Endodermal cell (in vitro differentiated cells): ENCODE data around the gene TMPRSS13. TPM values are rescaled to one million over a fixed set of nuclear protein-coding genes. Genes with fewer than 3 reads are reported as not detected.
A peak's percentile ranks its signal among the peaks of the same experiment; 100 is the strongest.

ENCODE experiments used
- DNase-seq: peaks from one replicate; pipeline ENCODE4 v3.0.0-alpha.2; 2017
- H3K27ac ChIP-seq: 2 replicates; pipeline ENCODE4 v1.5.1; 2013; ENCODE audit warnings: mild to moderate bottlenecking, low read depth, low read length, moderate library complexity
- H3K27me3 ChIP-seq: 2 replicates; pipeline ENCODE4 v1.6.1; 2013; ENCODE audit warnings: mild to moderate bottlenecking, low read length, moderate library complexity; ENCODE audit not compliant: insufficient read depth, control insufficient read depth, poor library complexity, severe bottlenecking
- H3K36me3 ChIP-seq: 2 replicates; pipeline ENCODE4 v1.7.0; 2013; ENCODE audit warnings: mild to moderate bottlenecking, low read length, moderate library complexity; ENCODE audit not compliant: control insufficient read depth, insufficient read depth
- H3K4me1 ChIP-seq: one replicate; pipeline ENCODE4 v1.7.0; 2013; ENCODE audit warnings: low read length; ENCODE audit not compliant: control insufficient read depth, insufficient read depth
- H3K4me3 ChIP-seq: 2 replicates; pipeline ENCODE4 v1.5.1; 2013; ENCODE audit warnings: mild to moderate bottlenecking, low read length, moderate library complexity
- H3K9ac ChIP-seq: 2 replicates; pipeline ENCODE4 v1.6.1; 2013; ENCODE audit warnings: mild to moderate bottlenecking, low read length, moderate library complexity; ENCODE audit not compliant: poor library complexity, severe bottlenecking; ENCODE audit errors: extremely low read depth
- H3K9me3 ChIP-seq: 2 replicates; pipeline ENCODE4 v1.6.1; 2013; ENCODE audit warnings: mild to moderate bottlenecking, low read length, moderate library complexity; ENCODE audit not compliant: control insufficient read depth
- H3K27ac Mint-ChIP-seq: 2 replicates; pipeline ENCODE4 v1.8.0; 2020; ENCODE audit warnings: mixed read lengths
- H3K27me3 Mint-ChIP-seq: 2 replicates; pipeline ENCODE4 v1.8.0; 2021; ENCODE audit warnings: mild to moderate bottlenecking, mixed read lengths; ENCODE audit not compliant: insufficient read depth
- H3K36me3 Mint-ChIP-seq: 2 replicates; pipeline ENCODE4 v1.8.0; 2020; ENCODE audit warnings: low read depth, mixed read lengths
- H3K4me1 Mint-ChIP-seq: 2 replicates; pipeline ENCODE4 v1.8.0; 2020; ENCODE audit warnings: mixed read lengths
- H3K4me3 Mint-ChIP-seq: 2 replicates; pipeline ENCODE4 v1.8.0; 2020; ENCODE audit warnings: mild to moderate bottlenecking, moderate library complexity, mixed read lengths
- H3K9me3 Mint-ChIP-seq: 2 replicates; pipeline ENCODE4 v1.8.0; 2020; ENCODE audit warnings: mild to moderate bottlenecking, mixed read lengths
- WGBS, 2 experiments: methylation state at CpG; one replicate each; pipeline versions ENCODE4 v1.1.5 to v1.1.7; 2013; ENCODE audit warnings: missing lambda C conversion rate in 2 of 2, mixed read lengths in 1 of 2; ENCODE audit not compliant: insufficient coverage in 1 of 2, insufficient read length in 1 of 2; 5-methylcytosine and 5-hydroxymethylcytosine counted together
- total RNA-seq, 2 donors: library from RNA; stranded (reverse); fragmentation: NEBNext Ultra II Directional in 1 of 2; extraction: Animal tissue kit (Norgen Biotek cat#: 25700) in 1 of 2; gene quantifications; 2 replicates in 1 of 2; 3 replicates in 1 of 2; pipeline ENCODE4 v1.2.1, GENCODE V29; 2021
- TF ChIP-seq, protein P1 (sequence below): fragments of 200-600 bp; sonication (generic); conservative IDR thresholded peaks from 2 replicates; pipeline ENCODE4 v1.5.0; 2021; ENCODE audit warnings: antibody characterized with exemption, mild to moderate bottlenecking

The TMPRSS13 gene
- total RNA-seq, 2 donors from 2014 or later, result 2.5 to 6.4 TPM

DNA sequence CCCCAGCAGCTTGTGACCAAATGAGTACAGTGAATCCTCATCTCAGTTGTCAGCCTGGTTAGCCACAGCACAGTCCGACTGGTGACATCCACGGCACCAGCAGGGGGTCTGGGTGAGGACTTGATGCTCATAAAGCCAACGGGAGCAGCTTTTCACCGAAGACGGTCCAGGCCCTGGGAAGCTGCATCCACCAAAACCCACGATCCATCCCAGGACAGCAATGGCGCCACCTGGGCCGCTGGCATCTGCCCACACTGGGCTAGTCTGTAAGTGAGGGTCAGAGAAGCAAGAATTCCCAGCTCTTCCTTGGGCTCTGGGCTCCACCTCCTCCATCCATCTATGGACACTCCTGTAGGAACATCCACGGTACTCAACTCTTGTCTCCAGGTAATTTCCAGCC is 27.6 kb downstream of the TMPRSS13 start:
- Histone ChIP-seq H3K27me3 (peaks cover 9% of the 10 kb centered on the region), H3K9me3 (no peaks in the 10 kb centered on the region), H3K9ac (no peak overlapping the region), H3K4me1 (no peaks in the 10 kb centered on the region), H3K4me3 (no peak overlapping the region), H3K36me3 (no peaks in the 10 kb centered on the region), H3K27ac (no peak overlapping the region)
- TF ChIP-seq, protein P1, sequence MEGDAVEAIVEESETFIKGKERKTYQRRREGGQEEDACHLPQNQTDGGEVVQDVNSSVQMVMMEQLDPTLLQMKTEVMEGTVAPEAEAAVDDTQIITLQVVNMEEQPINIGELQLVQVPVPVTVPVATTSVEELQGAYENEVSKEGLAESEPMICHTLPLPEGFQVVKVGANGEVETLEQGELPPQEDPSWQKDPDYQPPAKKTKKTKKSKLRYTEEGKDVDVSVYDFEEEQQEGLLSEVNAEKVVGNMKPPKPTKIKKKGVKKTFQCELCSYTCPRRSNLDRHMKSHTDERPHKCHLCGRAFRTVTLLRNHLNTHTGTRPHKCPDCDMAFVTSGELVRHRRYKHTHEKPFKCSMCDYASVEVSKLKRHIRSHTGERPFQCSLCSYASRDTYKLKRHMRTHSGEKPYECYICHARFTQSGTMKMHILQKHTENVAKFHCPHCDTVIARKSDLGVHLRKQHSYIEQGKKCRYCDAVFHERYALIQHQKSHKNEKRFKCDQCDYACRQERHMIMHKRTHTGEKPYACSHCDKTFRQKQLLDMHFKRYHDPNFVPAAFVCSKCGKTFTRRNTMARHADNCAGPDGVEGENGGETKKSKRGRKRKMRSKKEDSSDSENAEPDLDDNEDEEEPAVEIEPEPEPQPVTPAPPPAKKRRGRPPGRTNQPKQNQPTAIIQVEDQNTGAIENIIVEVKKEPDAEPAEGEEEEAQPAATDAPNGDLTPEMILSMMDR, result no peak
- H3K4me1 Mint-ChIP-seq, result no peaks in the 10 kb centered on the region
- no peak overlapping the region for H3K4me3 Mint-ChIP-seq
- WGBS, 2 experiments, result 94 to 96% methylated on average over 6 to 9 of the region's 9 CpGs
- H3K27me3 Mint-ChIP-seq, result peaks cover 13% of the 10 kb centered on the region
- H3K27ac Mint-ChIP-seq, result no peak overlapping the region
- H3K36me3 Mint-ChIP-seq, result no peaks in the 10 kb centered on the region
- no peaks in the 10 kb centered on the region for H3K9me3 Mint-ChIP-seq
- peak; percentile 29 for DNase-seq

DNA sequence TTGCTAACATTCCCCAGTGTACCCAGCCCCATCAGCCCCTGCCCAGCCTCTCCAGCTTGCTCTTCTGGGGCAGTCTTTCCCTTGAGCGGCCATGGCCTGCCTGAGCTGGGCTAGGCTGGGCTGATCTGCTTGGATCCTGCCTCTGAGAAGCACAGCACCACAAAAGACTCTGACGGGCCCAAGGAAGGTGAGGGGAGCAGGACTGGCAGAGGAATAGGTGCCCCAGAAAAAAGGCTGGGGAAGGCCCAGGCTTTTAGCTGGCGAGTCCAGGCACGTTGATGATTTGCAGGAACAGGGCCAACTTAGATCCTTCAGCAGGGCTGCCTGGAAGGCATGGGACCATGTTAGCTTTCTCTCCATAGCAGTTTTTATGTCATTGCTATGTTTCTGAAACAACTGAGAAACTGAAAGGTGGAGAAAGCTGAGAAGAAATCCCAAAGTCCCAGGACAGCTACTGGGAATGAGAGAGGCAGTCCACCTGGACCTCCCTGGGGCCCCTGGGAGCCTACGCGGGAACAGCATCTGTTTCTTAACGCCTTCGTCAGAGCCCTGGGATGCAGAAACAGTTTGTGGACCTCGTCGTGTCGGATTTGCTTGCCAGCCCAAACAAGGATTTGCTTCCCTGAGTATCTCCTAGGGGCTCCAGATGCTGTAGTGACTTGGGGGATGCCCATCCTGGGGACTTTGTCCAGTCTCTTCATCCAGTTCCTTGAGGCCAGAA is 28.3 kb downstream of the TMPRSS13 start:
- Mint-ChIP-seq H3K4me1 (no peaks in the 10 kb centered on the region), H3K27me3 (peaks cover 13% of the 10 kb centered on the region)

DNA sequence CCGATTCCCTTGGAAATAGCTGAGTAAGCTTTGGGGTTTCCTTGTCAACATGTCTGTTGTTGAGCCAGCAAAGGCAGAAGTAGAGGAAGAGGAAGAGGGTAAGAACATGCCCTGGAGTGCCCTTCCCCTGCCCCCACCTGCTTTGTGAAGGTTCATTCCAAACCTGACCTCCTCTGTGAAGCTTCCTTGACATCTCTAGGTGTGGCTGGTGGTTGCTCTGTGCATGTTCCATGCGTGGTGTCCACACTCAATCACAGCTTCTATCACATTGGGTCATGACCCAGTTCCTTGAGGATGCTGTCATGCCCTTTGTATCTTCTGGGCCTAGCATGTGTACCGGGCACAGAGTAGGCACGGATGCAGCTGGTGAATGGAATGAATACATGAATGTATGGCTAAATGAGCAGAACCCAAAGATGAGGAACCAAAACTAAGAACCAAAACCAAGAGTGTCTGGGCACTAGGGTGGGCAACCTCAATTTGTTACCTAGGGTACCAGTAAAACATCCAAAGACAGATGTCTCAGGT is 29.0 kb downstream of the TMPRSS13 start:
- 76 to 88% methylated on average over 1 to 4 of the region's 4 CpGs for WGBS, 2 experiments
- no peak overlapping the region for H3K9ac ChIP-seq
- H3K4me3 ChIP-seq, result no peak overlapping the region

More for the DNA sequence above, 28.3 kb downstream of the TMPRSS13 start:
- H3K36me3 Mint-ChIP-seq, result no peaks in the 10 kb centered on the region
- no peak overlapping the region for H3K4me3 ChIP-seq
- TF ChIP-seq, protein P1, result no peak
- H3K27ac ChIP-seq, result no peak overlapping the region
- H3K27me3 ChIP-seq, result peaks cover 9% of the 10 kb centered on the region
- H3K9ac ChIP-seq, result no peak overlapping the region
- H3K4me1 ChIP-seq, result no peaks in the 10 kb centered on the region
- H3K27ac Mint-ChIP-seq, result no peak overlapping the region
- no peaks in the 10 kb centered on the region for H3K9me3 ChIP-seq
- H3K36me3 ChIP-seq, result no peaks in the 10 kb centered on the region
- no peak overlapping the region for H3K4me3 Mint-ChIP-seq
- DNase-seq, result peak; percentile 34
- no peaks in the 10 kb centered on the region for H3K9me3 Mint-ChIP-seq
- 90 to 91% methylated on average over 6 to 11 of the region's 11 CpGs for WGBS, 2 experiments

More for the DNA sequence above, 29.0 kb downstream of the TMPRSS13 start:
- Histone ChIP-seq H3K4me1 (no peaks in the 10 kb centered on the region), H3K27ac (no peak overlapping the region), H3K9me3 (no peaks in the 10 kb centered on the region), H3K36me3 (no peaks in the 10 kb centered on the region), H3K27me3 (peaks cover 9% of the 10 kb centered on the region)
- Mint-ChIP-seq H3K27ac (no peak overlapping the region), H3K9me3 (no peaks in the 10 kb centered on the region), H3K36me3 (no peaks in the 10 kb centered on the region), H3K4me3 (no peak overlapping the region), H3K27me3 (peaks cover 13% of the 10 kb centered on the region), H3K4me1 (no peaks in the 10 kb centered on the region)
- TF ChIP-seq, protein P1, result no peak
- DNase-seq, result peak; percentile 21
